Islet of Langerhans (tissue), 1 donor: ENCODE data around the gene ZNF519.

Source experiments
- FAIRE-seq: peaks from one replicate; lab custom pipeline; 2011; peaks lifted over from hg19 to GRCh38; lab: Jason Lieb, UNC

The ZNF519 gene

DNA sequence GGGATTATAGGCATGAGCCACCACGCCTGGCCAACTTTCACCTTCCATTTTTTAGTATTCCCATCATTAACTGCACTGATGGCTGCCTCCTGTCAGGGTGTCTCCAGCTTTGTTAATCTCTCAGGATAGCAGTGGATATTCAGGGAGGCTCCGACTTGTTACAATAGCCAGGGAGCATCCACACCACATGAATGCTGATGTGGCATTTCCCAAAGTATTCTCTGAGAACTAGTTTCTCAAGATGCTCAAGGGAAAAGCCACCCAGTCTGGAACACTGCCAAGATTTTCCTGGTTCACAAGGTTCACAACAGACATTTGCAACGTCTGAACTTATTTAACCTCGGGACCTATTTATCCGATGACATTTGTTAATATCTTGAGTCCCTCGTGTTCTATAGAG lies 33.8 kb downstream of the ZNF519 start:
- FAIRE-seq, result no peak

GRCh38 chr18:14097761-14098160 lies 34.5 kb downstream of the ZNF519 start:
- no peak for FAIRE-seq

DNA sequence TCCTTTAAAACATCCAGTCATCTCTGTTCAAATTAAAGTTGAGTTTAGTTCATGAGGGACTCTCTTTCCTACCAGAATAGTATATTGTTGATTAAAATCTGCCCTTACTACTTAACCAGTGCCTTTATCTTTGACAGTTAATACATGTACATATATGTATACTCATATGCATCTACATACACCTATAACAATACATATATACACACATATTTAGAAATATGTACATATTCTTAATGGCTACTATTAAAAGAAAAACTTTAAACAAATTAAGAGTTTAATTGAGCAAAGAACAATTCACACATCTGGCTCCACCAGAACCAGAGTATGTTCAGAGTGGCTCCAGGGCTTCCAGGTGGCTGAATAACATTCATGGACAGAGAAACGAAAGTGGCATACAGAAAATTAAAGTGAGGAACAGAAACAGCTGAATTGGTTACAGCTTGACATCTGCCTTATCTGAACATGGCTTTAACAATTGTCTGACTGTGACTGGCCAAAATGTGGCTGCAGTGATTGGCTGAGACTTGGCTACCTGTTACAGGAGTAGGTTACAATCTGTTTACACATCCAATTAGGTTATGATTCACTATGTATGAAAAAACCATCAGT lies 38.8 kb downstream of the ZNF519 start:
- no peak for FAIRE-seq

DNA sequence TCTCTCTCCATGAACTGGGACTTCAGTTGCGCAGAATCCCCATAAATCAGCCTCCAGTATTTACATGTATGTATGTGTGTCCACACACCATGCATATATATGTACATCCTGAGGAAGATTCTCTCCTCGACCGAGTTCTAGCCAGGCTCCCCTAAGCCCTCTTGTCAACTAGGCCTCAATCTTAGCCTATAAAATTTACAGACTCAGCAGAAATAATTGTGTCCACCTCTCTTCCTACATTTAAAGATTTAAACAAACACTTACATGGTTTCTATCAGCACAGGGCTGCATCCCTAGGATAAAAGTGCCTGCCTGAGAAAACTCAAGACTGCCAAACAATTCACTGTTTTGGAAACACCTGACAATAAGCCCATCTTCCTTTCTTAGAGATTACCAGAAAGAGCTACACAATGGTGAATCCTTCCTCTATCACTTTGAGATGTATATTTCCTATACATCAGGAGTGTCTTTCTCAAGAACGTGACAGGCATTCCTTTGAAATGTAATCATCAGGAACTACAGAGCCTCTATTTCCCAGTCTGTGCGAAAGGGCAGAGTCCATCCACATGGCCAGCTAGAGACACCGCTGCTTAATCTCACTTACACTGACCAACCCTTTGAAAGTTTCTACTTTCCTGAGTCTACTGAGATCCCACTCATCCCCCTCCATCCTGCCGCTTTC lies 39.5 kb downstream of the ZNF519 start:
- no peak for FAIRE-seq

DNA sequence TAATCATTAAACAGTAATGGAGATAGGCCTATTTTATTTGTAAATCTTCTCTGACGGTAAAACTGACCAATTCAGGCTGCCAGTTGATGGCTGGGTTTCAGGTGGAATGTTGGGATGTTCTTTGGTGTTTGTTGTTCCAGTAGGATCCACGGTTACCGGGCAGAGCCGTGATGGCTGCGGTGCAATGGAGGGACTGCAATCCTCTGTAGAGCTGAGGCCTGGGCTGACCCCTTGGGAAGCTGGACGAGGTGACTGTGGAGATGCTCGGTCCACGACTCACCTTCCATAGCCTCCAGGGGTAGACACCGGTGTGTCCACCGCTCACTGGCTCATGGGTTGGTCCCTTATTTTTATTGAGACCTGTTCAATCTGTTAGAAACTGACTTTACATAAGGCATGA lies 42.5 kb downstream of the ZNF519 start:
- FAIRE-seq, result no peak

GRCh38 chr18:14089191-14089590 lies 43.0 kb downstream of the ZNF519 start:
- no peak for FAIRE-seq

DNA sequence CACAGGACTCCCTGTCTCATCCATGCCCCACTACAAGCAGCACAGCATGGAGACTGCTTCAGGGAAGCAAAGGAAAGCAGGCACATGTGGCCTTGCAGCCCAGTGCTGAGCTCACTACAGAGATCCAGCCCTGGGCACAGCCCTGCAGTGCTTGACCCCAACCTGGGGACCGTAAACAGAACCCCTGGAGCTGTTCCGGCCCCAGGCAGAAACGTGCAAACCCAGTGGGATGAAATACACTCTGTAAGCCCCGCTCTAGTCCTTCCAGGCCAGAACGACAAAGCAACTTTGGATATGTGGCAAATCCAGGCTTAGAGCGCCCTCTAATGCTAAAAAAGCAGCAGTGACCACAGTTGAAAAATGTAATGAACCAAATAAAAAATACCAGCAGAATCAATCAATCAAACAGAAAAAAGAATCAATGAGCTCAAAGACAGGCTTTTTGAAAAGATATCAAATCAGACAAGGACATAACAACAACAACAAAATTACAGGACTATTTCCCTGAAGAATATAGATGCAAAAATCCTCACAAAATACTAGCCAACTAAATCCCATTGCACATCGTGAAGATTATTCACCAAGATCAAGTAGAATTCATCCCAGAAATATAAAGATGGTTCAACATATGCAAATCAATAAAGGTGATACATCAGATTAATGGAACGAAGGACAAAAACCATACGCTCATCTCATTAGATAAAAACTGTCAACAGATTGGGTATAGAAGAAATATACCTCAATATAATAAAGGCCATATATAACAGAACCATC lies 45.6 kb downstream of the ZNF519 start:
- no peak for FAIRE-seq

- no peak for FAIRE-seq
These were observed 46.3 kb downstream of the ZNF519 start for GRCh38 chr18:14085770-14086457.

GRCh38 chr18:14075196-14075595 lies 57.0 kb downstream of the ZNF519 start:
- no peak for FAIRE-seq

DNA sequence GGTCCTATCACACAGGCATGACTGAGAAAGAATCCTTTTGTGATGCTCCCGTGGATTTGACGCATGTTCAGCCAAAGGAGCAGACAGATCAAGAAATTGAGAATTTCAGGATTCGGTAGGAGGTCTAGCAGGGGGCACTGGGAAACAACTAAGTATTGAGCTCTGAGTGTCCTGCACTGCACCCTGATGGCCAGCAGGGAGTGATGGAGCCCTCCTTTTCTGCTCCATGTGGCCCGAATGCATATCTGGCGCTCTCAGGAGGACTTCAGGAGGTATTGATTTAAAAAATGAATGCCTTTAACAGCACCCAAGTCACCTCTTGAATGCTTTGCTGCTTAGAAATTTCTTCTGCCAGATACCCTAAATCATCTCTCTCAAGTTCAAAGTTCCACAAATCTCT lies 58.0 kb downstream of the ZNF519 start:
- FAIRE-seq, result no peak

DNA sequence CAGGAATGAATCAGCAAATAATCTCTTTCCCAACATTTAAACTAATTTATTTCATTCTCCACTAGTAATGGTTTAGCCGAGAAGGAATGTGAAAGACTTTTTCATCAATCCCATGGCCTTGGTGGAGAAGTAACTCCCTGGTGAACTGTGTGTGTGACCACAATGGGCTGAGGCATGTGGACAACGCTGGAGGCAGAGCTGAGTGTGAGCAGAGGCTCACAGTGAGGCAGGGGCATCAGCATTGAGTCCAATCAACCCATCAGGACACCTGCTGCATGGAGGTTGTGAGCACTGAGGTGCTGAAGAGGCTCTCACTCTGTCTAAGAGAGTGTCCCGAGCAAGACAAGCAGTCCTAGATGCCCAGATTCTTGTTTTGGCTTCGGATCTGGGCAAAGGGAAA lies 78.6 kb downstream of the ZNF519 start:
- FAIRE-seq, result no peak
